ENCODE data around the gene RNASET2. TPM values are rescaled to one million over a fixed set of nuclear protein-coding genes. Genes with fewer than 3 reads are reported as not detected.

Gene RNASET2
- total and polyA plus RNA-seq, 7 donors, result 2.8 to 10.1 (median 3.9) TPM

GRCh38 chr6:166905505-166906134 lies 50.7 kb downstream of the RNASET2 start:
- Histone ChIP-seq H3K36me3 (ENCODE audit: insufficient read depth in 1 of 2, low read depth in 1 of 2) (no peaks in the 10 kb centered on the region), H3K27me3 (ENCODE audit: insufficient read depth in 3 of 3, low read length in 2 of 3) (peaks cover 0 to 7% (median 4%) of the 10 kb centered on the region in 3 donors), H3K4me1 (no peaks in the 10 kb centered on the region), H3K27ac (no peak overlapping the region), H3K4me3 (no peak overlapping the region), H3K9me3 (no peaks in the 10 kb centered on the region)
- intact Hi-C loops (cut with DNase I), result no loop called here
- WGBS, 3 donors, result 81 to 87% (median 85%) methylated on average over 12 of the region's 12 CpGs
- DNase-seq (no peak), ATAC-seq (no peak)
- no peak for TF ChIP-seq CTCF (IDR thresholded peaks at IDR 0.05)

GRCh38 chr6:166905013-166905412 lies 51.3 kb downstream of the RNASET2 start:
- no peaks in the 10 kb centered on the region for H3K4me1 ChIP-seq
- H3K9me3 ChIP-seq, result no peaks in the 10 kb centered on the region
- 60 to 71% (median 69%) methylated on average over 10 of the region's 10 CpGs for WGBS, 3 donors
- H3K27ac ChIP-seq, result no peak overlapping the region
- peaks cover 0 to 7% (median 4%) of the 10 kb centered on the region in 3 donors for H3K27me3 ChIP-seq (ENCODE audit: insufficient read depth in 3 of 3, low read length in 2 of 3)
- intact Hi-C loops (cut with DNase I), result no loop called here
- no peak overlapping the region for H3K4me3 ChIP-seq
- no peak for TF ChIP-seq CTCF (IDR thresholded peaks at IDR 0.05)
- no peak for ATAC-seq
- H3K36me3 ChIP-seq (ENCODE audit: insufficient read depth in 1 of 2, low read depth in 1 of 2), result no peaks in the 10 kb centered on the region
- DNase-seq, result no peak

- intact Hi-C loops (cut with DNase I), result no loop called here
- TF ChIP-seq CTCF (IDR thresholded peaks at IDR 0.05), result no peak
- ATAC-seq (no peak), DNase-seq (no peak)
- Histone ChIP-seq H3K27me3 (ENCODE audit: insufficient read depth in 3 of 3, low read length in 2 of 3) (peaks cover 0 to 7% (median 4%) of the 10 kb centered on the region in 3 donors), H3K36me3 (ENCODE audit: insufficient read depth in 1 of 2, low read depth in 1 of 2) (no peaks in the 10 kb centered on the region), H3K9me3 (no peaks in the 10 kb centered on the region), H3K4me3 (no peak overlapping the region), H3K4me1 (no peaks in the 10 kb centered on the region), H3K27ac (no peak overlapping the region)
- WGBS, 3 donors, result 18 to 23% (median 18%) methylated on average over 23 of the region's 23 CpGs
Observed at GRCh38 chr6:166904101-166904746, 52.1 kb downstream of the RNASET2 start.

GRCh38 chr6:166903500-166903899 lies 52.9 kb downstream of the RNASET2 start:
- no peak for DNase-seq
- TF ChIP-seq CTCF (IDR thresholded peaks at IDR 0.05), result no peak
- Histone ChIP-seq H3K27me3 (ENCODE audit: insufficient read depth in 3 of 3, low read length in 2 of 3) (peaks cover 0 to 7% (median 4%) of the 10 kb centered on the region in 3 donors), H3K9me3 (no peaks in the 10 kb centered on the region), H3K4me3 (no peak overlapping the region), H3K36me3 (ENCODE audit: insufficient read depth in 1 of 2, low read depth in 1 of 2) (no peaks in the 10 kb centered on the region), H3K27ac (no peak overlapping the region), H3K4me1 (no peaks in the 10 kb centered on the region)
- WGBS, 3 donors, result 43 to 47% (median 45%) methylated on average over 13 of the region's 13 CpGs
- intact Hi-C loops (cut with DNase I), result no loop called here
- ATAC-seq, result no peak

Measured in psoas muscle (tissue), 8 donors.